Omental fat pad (tissue), 4 donors: ENCODE data around the gene SMAD6. TPM values are rescaled to one million over a fixed set of nuclear protein-coding genes. Genes with fewer than 3 reads are reported as not detected.
"Not testable (repeated sequence)": the region's sequence is repeated elsewhere in the genome, so short reads cannot be mapped to it uniquely, and the experiment has no call there.

Experiments used
- ATAC-seq: fragments of 150-250 bp; one replicate; pipeline ENCODE4 v1.9.1; 2016; ENCODE audit warnings: mild to moderate bottlenecking, moderate library complexity; ENCODE audit not compliant: low FRiP score
- DNase-seq: peaks from one replicate; pipeline ENCODE4 v3.0.0-alpha.2; 2019; ENCODE audit warnings: low spot score
- total RNA-seq, 4 donors: library from RNA; depleted of rRNA; stranded (reverse); fragments of >200 nt; gene quantifications; one replicate each; pipeline ENCODE4 v1.1.0, GENCODE V29; 2016
- TF ChIP-seq, protein P1 (sequence below), 3 donors: fragments of 450-650 bp; IDR thresholded peaks; one replicate each; pipeline ENCODE4 v1.5.1; 2016 to 2017; ENCODE audit warnings: antibody characterized with exemption in 3 of 3, mild to moderate bottlenecking in 3 of 3, moderate library complexity in 2 of 3

The SMAD6 gene
- total RNA-seq, 4 donors from 2014 or later, result 15.6 to 44.9 (median 23.8) TPM

DNA sequence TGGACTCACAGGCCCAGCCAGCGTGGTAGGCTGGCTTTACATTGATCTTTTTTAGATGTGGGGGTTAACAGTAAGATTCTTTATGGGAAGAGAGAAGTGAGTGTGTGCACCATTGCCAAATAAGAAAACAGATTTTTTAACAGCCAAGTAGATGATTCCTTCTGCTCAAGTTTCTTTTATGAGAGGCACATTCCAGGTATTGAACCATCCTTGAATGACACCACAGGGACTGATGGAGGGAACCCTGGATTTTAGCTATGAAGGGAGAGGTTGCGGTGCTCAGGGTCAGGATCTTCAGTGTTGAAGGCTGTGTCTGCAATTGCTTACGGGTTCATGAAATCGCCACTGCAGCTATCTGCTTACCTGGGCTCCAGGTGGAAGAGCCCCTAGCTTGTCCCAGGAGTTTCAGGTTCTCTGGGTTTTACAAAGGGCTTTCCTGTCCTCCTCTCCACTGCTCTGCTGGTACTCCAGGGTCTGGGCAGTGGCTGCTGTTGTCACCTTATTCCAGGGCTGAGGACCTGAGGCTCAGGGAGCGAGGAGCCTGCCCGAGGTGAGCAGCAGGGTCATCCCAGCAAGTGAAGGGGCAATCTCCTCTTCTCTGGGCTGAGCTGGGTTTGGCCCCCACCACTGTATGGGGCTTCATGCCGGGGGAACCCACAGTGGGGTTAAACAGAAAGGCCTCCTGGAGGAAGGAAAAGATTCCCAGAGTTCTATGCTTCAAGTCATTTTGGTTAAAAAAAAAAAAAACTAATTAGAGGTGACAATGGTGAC, 53.4 kb downstream of the SMAD6 start:
- TF ChIP-seq, protein P1, sequence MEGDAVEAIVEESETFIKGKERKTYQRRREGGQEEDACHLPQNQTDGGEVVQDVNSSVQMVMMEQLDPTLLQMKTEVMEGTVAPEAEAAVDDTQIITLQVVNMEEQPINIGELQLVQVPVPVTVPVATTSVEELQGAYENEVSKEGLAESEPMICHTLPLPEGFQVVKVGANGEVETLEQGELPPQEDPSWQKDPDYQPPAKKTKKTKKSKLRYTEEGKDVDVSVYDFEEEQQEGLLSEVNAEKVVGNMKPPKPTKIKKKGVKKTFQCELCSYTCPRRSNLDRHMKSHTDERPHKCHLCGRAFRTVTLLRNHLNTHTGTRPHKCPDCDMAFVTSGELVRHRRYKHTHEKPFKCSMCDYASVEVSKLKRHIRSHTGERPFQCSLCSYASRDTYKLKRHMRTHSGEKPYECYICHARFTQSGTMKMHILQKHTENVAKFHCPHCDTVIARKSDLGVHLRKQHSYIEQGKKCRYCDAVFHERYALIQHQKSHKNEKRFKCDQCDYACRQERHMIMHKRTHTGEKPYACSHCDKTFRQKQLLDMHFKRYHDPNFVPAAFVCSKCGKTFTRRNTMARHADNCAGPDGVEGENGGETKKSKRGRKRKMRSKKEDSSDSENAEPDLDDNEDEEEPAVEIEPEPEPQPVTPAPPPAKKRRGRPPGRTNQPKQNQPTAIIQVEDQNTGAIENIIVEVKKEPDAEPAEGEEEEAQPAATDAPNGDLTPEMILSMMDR (IDR thresholded peaks at IDR 0.05), result no peak
- ATAC-seq (no peak), DNase-seq (no peak)

DNA sequence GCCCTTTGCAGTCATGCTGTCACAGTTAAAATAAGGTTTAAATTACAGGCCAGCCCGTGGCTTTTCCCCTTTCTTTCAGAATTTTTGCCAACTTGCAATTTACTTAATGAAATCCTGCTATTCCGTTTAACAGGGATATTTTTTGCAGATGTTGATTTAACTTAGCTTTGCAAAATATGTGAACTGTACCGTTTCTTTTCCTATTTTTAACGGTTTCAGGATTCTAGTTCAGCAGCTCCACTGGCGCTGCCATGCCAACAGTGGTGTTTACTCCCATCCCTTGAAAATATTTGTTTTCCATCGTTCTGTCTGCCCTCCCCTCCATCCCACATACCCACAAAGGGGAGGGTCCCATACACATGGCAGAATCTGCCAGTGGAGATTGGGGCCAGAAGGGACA, 54.3 kb downstream of the SMAD6 start:
- ATAC-seq (no peak), DNase-seq (no peak)
- TF ChIP-seq, protein P1 (IDR thresholded peaks at IDR 0.05), result no peak

DNA sequence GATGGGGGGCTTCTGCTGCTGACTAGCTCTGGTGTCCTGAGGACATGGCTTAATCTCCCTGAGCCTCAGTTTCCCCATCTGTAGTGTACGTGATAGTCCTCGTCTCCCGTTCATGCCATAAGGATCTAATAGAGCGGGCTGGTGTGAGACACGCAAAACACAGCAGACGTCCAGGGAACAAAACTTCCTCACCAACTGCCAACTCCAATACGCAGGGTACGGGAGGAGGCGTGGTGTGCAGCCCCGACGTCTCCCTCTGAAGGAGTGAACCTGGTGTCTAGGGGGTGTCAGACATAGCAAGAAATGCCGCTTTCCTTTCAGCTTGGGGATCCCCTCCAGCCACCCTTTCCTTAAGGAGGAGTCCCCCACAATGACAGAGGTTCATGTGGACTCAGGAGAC, 55.0 kb downstream of the SMAD6 start:
- TF ChIP-seq, protein P1 (IDR thresholded peaks at IDR 0.05), result no peak
- DNase-seq, result no peak
- no peak for ATAC-seq

GRCh38 chr15:66757521-66757920, 55.5 kb downstream of the SMAD6 start:
- ATAC-seq, result no peak
- DNase-seq, result no peak

DNA sequence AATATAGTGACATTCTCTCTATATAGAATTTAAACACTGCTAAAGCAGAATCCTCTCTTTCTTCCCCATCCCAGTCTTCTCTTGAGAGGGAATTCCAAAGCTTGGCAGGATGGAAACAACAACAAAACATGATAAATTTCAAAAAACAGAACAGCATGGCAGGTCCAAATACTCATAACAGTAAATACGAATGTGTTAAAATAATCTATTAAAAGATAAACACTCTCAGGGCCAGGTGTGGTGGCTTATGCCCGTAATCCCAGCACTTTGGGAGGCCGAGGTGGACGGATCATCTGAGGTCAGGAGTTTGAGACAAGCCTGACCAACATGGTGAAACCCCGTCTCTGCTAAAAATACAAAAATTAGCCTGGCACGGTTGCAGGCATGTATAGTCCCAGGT, 56.2 kb downstream of the SMAD6 start:
- ATAC-seq, DNase-seq: not testable (repeated sequence)

More at GRCh38 chr15:66757521-66757920, 55.5 kb downstream of the SMAD6 start:
- TF ChIP-seq, protein P1 (IDR thresholded peaks at IDR 0.05), result no peak

DNA sequence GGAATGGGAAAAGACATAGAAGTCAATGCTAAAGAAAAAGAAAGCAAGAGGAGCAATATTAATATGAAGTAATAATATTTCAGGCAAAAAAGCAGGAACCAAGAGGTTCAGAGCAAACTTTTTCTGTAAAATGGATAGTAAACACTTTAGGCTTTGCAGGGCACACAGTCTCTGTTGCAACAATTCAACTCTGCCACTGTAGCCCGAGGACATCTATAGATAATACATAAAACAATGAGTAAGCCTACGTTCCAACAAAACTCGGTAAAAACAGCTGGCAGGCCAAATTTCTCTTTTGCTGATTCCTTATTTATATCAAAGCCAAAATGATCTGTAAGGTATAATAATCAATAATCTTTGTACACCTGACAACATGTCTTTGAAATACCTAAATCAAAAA, 56.8 kb downstream of the SMAD6 start:
- ATAC-seq (no peak), DNase-seq (no peak)
- TF ChIP-seq, protein P1 (IDR thresholded peaks at IDR 0.05), result no peak

DNA sequence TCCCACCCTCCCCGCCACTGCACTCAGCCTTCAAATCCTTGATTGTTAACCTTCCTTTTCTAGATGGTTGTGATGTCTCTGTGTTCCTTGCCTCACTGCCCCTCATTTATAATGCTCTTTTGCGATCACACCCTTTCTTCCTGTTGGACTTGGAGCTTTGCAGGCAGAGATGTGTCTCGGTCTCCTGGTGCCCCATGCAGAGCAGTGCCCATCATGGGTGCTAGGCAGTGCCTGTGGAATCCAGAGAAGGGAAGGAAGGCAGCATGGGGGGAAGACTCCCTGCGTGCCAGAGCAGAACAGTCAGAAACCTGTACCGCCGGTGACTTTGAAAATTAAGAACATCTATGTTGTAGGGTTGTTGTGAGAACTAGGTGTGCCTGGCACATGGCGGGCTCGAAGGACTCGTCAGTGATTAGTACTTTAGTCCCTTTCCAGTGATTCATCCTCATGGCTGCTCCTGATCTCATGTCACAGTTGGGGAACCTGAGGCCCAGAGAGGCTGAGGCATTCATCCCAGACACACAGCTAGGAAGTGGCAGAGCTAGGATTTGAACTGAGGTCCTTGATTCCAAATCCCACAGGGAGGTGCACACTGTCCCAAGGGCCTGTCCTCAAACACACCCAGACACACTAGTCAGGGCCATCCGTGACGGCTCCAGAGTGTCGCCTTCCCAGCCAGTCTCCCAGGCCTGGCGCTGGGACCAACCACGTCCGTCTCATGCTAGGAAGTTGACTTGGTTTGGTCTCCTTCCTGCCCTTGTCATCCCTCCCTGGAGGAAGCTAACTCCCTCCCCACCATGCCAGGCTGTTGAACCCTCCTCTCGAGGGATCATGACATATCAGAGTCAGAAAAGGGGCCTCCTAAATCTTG, 58.3 kb downstream of the SMAD6 start:
- ATAC-seq (no peak), DNase-seq (no peak)
- TF ChIP-seq, protein P1 (IDR thresholded peaks at IDR 0.05), result no peak
